IMR-90 (cell line): ENCODE data around the gene TSPEAR.

Experiments
- BHLHE40 ChIP-seq: fragments of 150-350 bp; IDR thresholded peaks from 2 replicates; pipeline ENCODE4 v1.6.1; 2016; ENCODE audit warnings: mild to moderate bottlenecking, low read depth, low read length
- CHD1 ChIP-seq: IDR thresholded peaks from 2 replicates; pipeline ENCODE4 v1.6.1; 2012; ENCODE audit warnings: low read depth, low read length, improper control_type of control experiment
- CTCF ChIP-seq: conservative IDR thresholded peaks from 2 replicates; pipeline ENCODE4 v1.5.1; 2012; ENCODE audit warnings: mild to moderate bottlenecking, low read depth, low read length, improper control_type of control experiment
- ELK1 ChIP-seq: fragments of 150-350 bp; IDR thresholded peaks from 2 replicates; pipeline ENCODE4 v1.6.1; 2016; ENCODE audit warnings: low read depth, mild to moderate bottlenecking, low read length, moderate library complexity, borderline replicate concordance
- FOS ChIP-seq: fragments of 150-350 bp; IDR thresholded peaks from 2 replicates; pipeline ENCODE4 v1.6.1; 2016; ENCODE audit warnings: low read depth, low read length
- MAFK ChIP-seq: IDR thresholded peaks from 2 replicates; pipeline ENCODE4 v1.6.1; 2012; ENCODE audit warnings: low read depth, low read length, improper control_type of control experiment
- MAZ ChIP-seq: IDR thresholded peaks from 2 replicates; pipeline ENCODE4 v1.6.1; 2012; ENCODE audit warnings: low read depth, mild to moderate bottlenecking, low read length, improper control_type of control experiment, moderate library complexity, borderline replicate concordance
- MXI1 ChIP-seq: IDR thresholded peaks from 2 replicates; pipeline ENCODE4 v1.6.1; 2012; ENCODE audit warnings: low read depth, mild to moderate bottlenecking, low read length, moderate library complexity, borderline replicate concordance
- POLR2A ChIP-seq: IDR thresholded peaks from 2 replicates; pipeline ENCODE4 v1.6.1; 2012; ENCODE audit warnings: mild to moderate bottlenecking, low read depth, low read length
- RCOR1 ChIP-seq: IDR thresholded peaks from 2 replicates; pipeline ENCODE4 v1.6.1; 2012; ENCODE audit warnings: mild to moderate bottlenecking, low read length, improper control_type of control experiment; ENCODE audit not compliant: insufficient replicate concordance
- RFX5 ChIP-seq: IDR thresholded peaks from 2 replicates; pipeline ENCODE4 v1.8.0; 2012; ENCODE audit warnings: low read depth, mild to moderate bottlenecking, low read length, moderate library complexity
- USF2 ChIP-seq: fragments of 150-350 bp; IDR thresholded peaks from 2 replicates; pipeline ENCODE4 v1.6.1; 2017; ENCODE audit warnings: mild to moderate bottlenecking, antibody characterized with exemption, low read length, low read depth

GRCh38 chr21:44581158-44581557, 130.2 kb downstream of the TSPEAR start:
- no peak for TF ChIP-seq FOS
- TF ChIP-seq CTCF: no peak
- TF ChIP-seq RFX5: no peak
- TF ChIP-seq POLR2A: no peak
- no peak for TF ChIP-seq BHLHE40
- no peak for TF ChIP-seq MXI1
- TF ChIP-seq MAFK: no peak
- TF ChIP-seq MAZ: no peak
- no peak for TF ChIP-seq CHD1
- no peak for TF ChIP-seq RCOR1
- no peak for TF ChIP-seq USF2
- TF ChIP-seq ELK1: no peak
